H1 (cell line): ENCODE measurements around the gene BOK. TPM values are rescaled to one million over a fixed set of nuclear protein-coding genes. Genes with fewer than 3 reads are reported as not detected.

Experiments
- CTCF ChIA-PET: fragments of 300-600 bp; sonication (Branson Sonifier 250); formaldehyde crosslinking; loops from one replicate; lab custom pipeline; 2021; ENCODE audit not compliant: partially characterized antibody; lab: Charles Lee
- POLR2A ChIA-PET: fragments of 300-600 bp; sonication (Branson Sonifier 250); formaldehyde crosslinking; loops from one replicate; lab custom pipeline; 2021; ENCODE audit warnings: inconsistent platforms; ENCODE audit not compliant: partially characterized antibody; lab: Charles Lee
- DNase-seq, 2 experiments: peaks; one replicate each; pipeline versions ENCODE4 v3.0.0 to v3.0.0-alpha.2; 2010 to 2022; ENCODE audit warnings: low spot score in 2 of 2, low read depth in 1 of 2, mixed read lengths in 1 of 2
- FAIRE-seq: peaks from 2 replicates; lab custom pipeline; 2011; peaks lifted over from hg19 to GRCh38; lab: Jason Lieb, UNC
- H2AFZ ChIP-seq: 2 replicates; pipeline ENCODE4 v1.8.1; 2012; ENCODE audit warnings: low read length, inconsistent platforms
- H2AK5ac ChIP-seq: 2 replicates; pipeline ENCODE4 v1.6.1; 2013; ENCODE audit warnings: low read depth, low read length
- H2BK120ac ChIP-seq: replicated peaks from 2 replicates; pipeline ENCODE3; 2013; ENCODE audit warnings: low read depth, low read length, inconsistent platforms
- H2BK12ac ChIP-seq: 2 replicates; pipeline ENCODE4 v1.6.1; 2013; ENCODE audit warnings: low read depth, low read length
- H2BK15ac ChIP-seq: 2 replicates; pipeline ENCODE4 v1.6.1; 2013; ENCODE audit warnings: low read length
- H2BK20ac ChIP-seq: 2 replicates; pipeline ENCODE4 v1.6.1; 2013; ENCODE audit warnings: low read length
- H2BK5ac ChIP-seq: 2 replicates; pipeline ENCODE4 v1.6.1; 2013; ENCODE audit warnings: low read depth, low read length
- H3K14ac ChIP-seq: 2 replicates; pipeline ENCODE4 v1.6.1; 2013; ENCODE audit warnings: inconsistent platforms; ENCODE audit not compliant: insufficient read length
- H3K18ac ChIP-seq: 2 replicates; pipeline ENCODE4 v1.6.1; 2013; ENCODE audit warnings: low read length; ENCODE audit errors: extremely low read depth
- H3K23ac ChIP-seq: 2 replicates; pipeline ENCODE4 v1.6.1; 2013; ENCODE audit warnings: inconsistent platforms; ENCODE audit not compliant: insufficient read length
- H3K23me2 ChIP-seq: 2 replicates; pipeline ENCODE4 v1.6.1; 2013; ENCODE audit warnings: low read depth, low read length
- H3K27ac ChIP-seq: 2 replicates; pipeline ENCODE4 v1.6.1; 2011; ENCODE audit warnings: low read depth, low read length, inconsistent platforms
- H3K27me3 ChIP-seq, 4 experiments: replicated peaks in 1 of 4; 1 replicate in 1 of 4; 2 replicates in 3 of 4; pipeline versions ENCODE4 v1.6.1 to v1.8.1; 2011 to 2013; ENCODE audit warnings: low read length in 3 of 4, mild to moderate bottlenecking in 3 of 4, inconsistent platforms in 2 of 4, mixed read lengths in 2 of 4, moderate library complexity in 1 of 4; ENCODE audit not compliant: control insufficient read depth in 3 of 4, insufficient read depth in 3 of 4; ENCODE audit errors: extremely low read depth in 1 of 4
- H3K36me3 ChIP-seq, 4 experiments: 2 replicates each; pipeline versions ENCODE4 v1.6.1 to v1.8.1; 2011 to 2013; ENCODE audit warnings: mild to moderate bottlenecking in 4 of 4, low read length in 3 of 4, moderate library complexity in 2 of 4, control low read depth in 1 of 4, inconsistent platforms in 1 of 4; ENCODE audit not compliant: insufficient read depth in 4 of 4, control insufficient read depth in 2 of 4
- H3K4ac ChIP-seq: replicated peaks from 2 replicates; pipeline ENCODE3; 2013; ENCODE audit warnings: low read length, low read depth, mixed read lengths, inconsistent platforms; ENCODE audit not compliant: insufficient read length
- H3K4me1 ChIP-seq, 4 experiments: replicated peaks in 1 of 4; 1 replicate in 1 of 4; 2 replicates in 3 of 4; pipeline versions ENCODE4 v1.6.1 to v1.8.1; 2011 to 2013; ENCODE audit warnings: low read length in 3 of 4, inconsistent platforms in 2 of 4, mixed read lengths in 1 of 4; ENCODE audit not compliant: insufficient read depth in 4 of 4, control insufficient read depth in 3 of 4
- H3K4me2 ChIP-seq, 2 experiments: 2 replicates each; pipeline versions ENCODE4 v1.6.1 to v1.8.1; 2011 to 2013; ENCODE audit warnings: low read depth in 2 of 2, low read length in 2 of 2, control low read depth in 1 of 2, inconsistent platforms in 1 of 2, mild to moderate bottlenecking in 1 of 2; ENCODE audit not compliant: insufficient read depth in 1 of 2
- H3K4me3 ChIP-seq, 4 experiments: fragments of 200-600, 300-600 bp in 1 of 4; sonication (generic), shearing (Covaris generic), sonication (Bioruptor Twin) in 1 of 4; 2 replicates each; pipeline versions ENCODE4 v1.5.1 to v1.8.1; 2011 to 2016; ENCODE audit warnings: low read length in 4 of 4, low read depth in 3 of 4, control low read depth in 2 of 4, inconsistent platforms in 2 of 4, mild to moderate bottlenecking in 2 of 4, mixed read lengths in 1 of 4, moderate library complexity in 1 of 4; ENCODE audit not compliant: insufficient read depth in 2 of 4; ENCODE audit errors: extremely low read depth in 1 of 4
- H3K56ac ChIP-seq: replicated peaks from 2 replicates; pipeline ENCODE3; 2013; ENCODE audit warnings: low read depth, mild to moderate bottlenecking, mixed read lengths, low read length, inconsistent platforms; ENCODE audit not compliant: insufficient read length
- H3K79me1 ChIP-seq: 2 replicates; pipeline ENCODE4 v1.6.1; 2013; ENCODE audit warnings: low read depth, low read length, control low read depth
- H3K79me2 ChIP-seq, 2 experiments: 2 replicates each; pipeline versions ENCODE4 v1.6.1 to v1.8.1; 2012 to 2013; ENCODE audit warnings: low read length in 2 of 2, mild to moderate bottlenecking in 2 of 2, inconsistent platforms in 1 of 2; ENCODE audit not compliant: insufficient read depth in 2 of 2, control insufficient read depth in 1 of 2
- H3K9ac ChIP-seq, 4 experiments: replicated peaks in 1 of 4; 1 replicate in 1 of 4; 2 replicates in 3 of 4; pipeline versions ENCODE4 v1.6.1 to v1.8.1; 2011 to 2013; ENCODE audit warnings: low read depth in 3 of 4, low read length in 3 of 4, control low read depth in 2 of 4, mild to moderate bottlenecking in 2 of 4, moderate library complexity in 2 of 4, inconsistent platforms in 1 of 4; ENCODE audit errors: extremely low read depth in 1 of 4
- H3K9me3 ChIP-seq, 2 experiments: 2 replicates each; pipeline versions ENCODE4 v1.6.1 to v1.8.1; 2012 to 2013; ENCODE audit warnings: mild to moderate bottlenecking in 2 of 2, moderate library complexity in 2 of 2, control low read depth in 1 of 2, inconsistent platforms in 1 of 2, low read depth in 1 of 2, low read length in 1 of 2, mixed read lengths in 1 of 2; ENCODE audit not compliant: insufficient read depth in 2 of 2
- H4K20me1 ChIP-seq, 2 experiments: replicated peaks in 1 of 2; 2 replicates each; pipeline versions ENCODE3 to v1.8.1; 2011 to 2013; ENCODE audit warnings: inconsistent platforms in 2 of 2, low read length in 2 of 2, mild to moderate bottlenecking in 1 of 2; ENCODE audit not compliant: insufficient read depth in 2 of 2, control insufficient read depth in 1 of 2
- H4K5ac ChIP-seq: 2 replicates; pipeline ENCODE4 v1.6.1; 2013; ENCODE audit warnings: low read length, low read depth, mixed read lengths, inconsistent platforms; ENCODE audit not compliant: insufficient read length
- H4K8ac ChIP-seq: 2 replicates; pipeline ENCODE4 v1.8.0; 2013; ENCODE audit warnings: mild to moderate bottlenecking, moderate library complexity, low read length, inconsistent platforms; ENCODE audit not compliant: insufficient read depth; ENCODE audit errors: extremely low read depth
- H4K91ac ChIP-seq: replicated peaks from 2 replicates; pipeline ENCODE3; 2013; ENCODE audit warnings: low read length, mixed read lengths, inconsistent platforms; ENCODE audit not compliant: insufficient read length
- PHF8 ChIP-seq: fragments of 200-600 bp; sonication (generic); conservative IDR thresholded peaks from 2 replicates; pipeline ENCODE4 v1.7.1; 2012; ENCODE audit warnings: low read depth, mild to moderate bottlenecking, inconsistent platforms, low read length, moderate library complexity
- RAD21 ChIP-seq, 2 experiments: IDR thresholded peaks in 1 of 2; conservative IDR thresholded peaks in 1 of 2; 2 replicates each; pipeline ENCODE4 v1.6.1; 2011; ENCODE audit warnings: low read depth in 2 of 2, low read length in 2 of 2, improper control_type of control experiment in 1 of 2, inconsistent platforms in 1 of 2, mild to moderate bottlenecking in 1 of 2, moderate library complexity in 1 of 2
- TBP ChIP-seq: IDR thresholded peaks from 2 replicates; pipeline ENCODE4 v1.6.1; 2011; ENCODE audit warnings: low read depth, low read length, improper control_type of control experiment
- WGBS, 2 experiments: shearing (Covaris generic) in 1 of 2; methylation state at CpG; one replicate each; pipeline versions ENCODE4 v1.1.6 to v1.1.7; 2013 to 2015; ENCODE audit warnings: low lambda C conversion rate in 2 of 2, mixed read lengths in 2 of 2, inconsistent platforms in 1 of 2, low coverage in 1 of 2, missing lambda C conversion rate in 1 of 2; ENCODE audit not compliant: insufficient replicate concordance in 2 of 2, insufficient coverage in 1 of 2, insufficient read length in 1 of 2; ENCODE audit errors: extremely low coverage in 1 of 2, missing lambda C conversion rate in 1 of 2; 5-methylcytosine and 5-hydroxymethylcytosine counted together
- polyA plus RNA-seq, 7 experiments: library from polyadenylated mRNA; depleted of rRNA in 3 of 7; stranded (reverse) in 5 of 7; unstranded in 2 of 7; fragments of >200 nt in 5 of 7; fragments of 200-250 nt in 2 of 7; gene quantifications; 1 replicate in 5 of 7; 2 replicates in 1 of 7; 4 replicates in 1 of 7; pipeline versions ENCODE4 v1.2.1 to v1.2.3, GENCODE V29; 2011 to 2013; ENCODE audit warnings: missing spikeins in 2 of 7, mixed read lengths in 2 of 7
- total RNA-seq: library from RNA; stranded (reverse); fragmentation: NEBNext Ultra II Directional; extraction: Animal tissue kit (Norgen Biotek cat#: 25700); gene quantifications from 2 replicates; pipeline ENCODE4 v1.2.1, GENCODE V29; 2021
- TF ChIP-seq, protein P1 (sequence below), 3 experiments: IDR thresholded peaks; 1 replicate in 2 of 3; 2 replicates in 1 of 3; pipeline versions ENCODE4 v1.5.1 to v1.6.1; 2011; ENCODE audit warnings: low read length in 3 of 3, mild to moderate bottlenecking in 3 of 3, inconsistent platforms in 2 of 3, low read depth in 1 of 3, moderate library complexity in 1 of 3; ENCODE audit not compliant: insufficient read depth in 1 of 3; ENCODE audit errors: control extremely low read depth in 1 of 3

BOK gene
- total and polyA plus RNA-seq, 2 of the 8 experiments (the other 6 are each of a cell fraction or from before 2014, with no cell fraction given), result 33.7 to 37.6 TPM

DNA sequence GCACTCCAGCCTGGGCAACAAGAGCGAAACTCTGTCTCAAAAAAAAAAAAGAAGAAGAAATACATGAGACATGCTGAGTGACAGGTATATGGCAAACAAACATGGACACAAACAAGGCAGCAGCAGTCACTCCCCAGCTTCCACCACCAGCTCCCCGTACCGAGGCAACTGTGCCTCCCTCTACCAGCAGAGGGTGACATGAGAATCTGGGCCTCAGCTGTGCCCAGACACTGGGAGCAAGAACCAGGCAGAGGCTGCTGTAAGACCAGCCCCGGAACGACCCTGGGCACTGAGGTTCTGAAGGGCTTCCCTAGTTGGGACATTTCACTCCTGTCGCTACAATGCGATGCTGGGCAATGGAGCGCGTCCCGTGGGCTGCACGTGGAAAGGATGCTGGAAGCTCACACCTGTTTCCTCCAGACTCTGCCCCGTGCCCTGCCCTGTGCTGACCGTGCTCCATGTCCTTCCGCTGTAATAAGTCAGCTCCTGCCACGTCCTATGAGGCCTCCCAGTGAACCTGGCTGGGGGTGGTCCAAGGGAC is 37.1 kb downstream of the BOK start:
- FAIRE-seq (peak; percentile 13), DNase-seq (no peak)
- H3K14ac ChIP-seq, result no peak overlapping the region
- ChIA-PET POLR2A (no interaction called here), CTCF (interaction anchor here (0.6 to 1.9 kb wide), 19 partner anchors 11 to 495 kb away, joined by 3 to 8 read pairs (median 4); no protein-coding TSS in a partner anchor)
- no peak overlapping the region for H3K4me2 ChIP-seq
- H3K27me3 ChIP-seq, result no peaks in the 10 kb centered on the region
- no peak overlapping the region for H4K5ac ChIP-seq
- peaks cover 0 to 6% (median under 1%) of the 10 kb centered on the region in 4 experiments; a peak in 4 of 8 replicates for H3K36me3 ChIP-seq
- H3K79me2 ChIP-seq, result no peaks in the 10 kb centered on the region
- H4K8ac ChIP-seq, result no peak overlapping the region
- no peaks in the 10 kb centered on the region; the same call in none of the 2 replicates for H3K79me1 ChIP-seq
- no peak overlapping the region for H2AFZ ChIP-seq
- H2BK15ac ChIP-seq, result no peak overlapping the region
- H4K20me1 ChIP-seq, result peaks cover 3 to 11% of the 10 kb centered on the region in 2 experiments
- no peak overlapping the region for H3K9ac ChIP-seq
- no peak overlapping the region for H4K91ac ChIP-seq
- no peak overlapping the region for H3K18ac ChIP-seq
- H3K23me2 ChIP-seq, result no peaks in the 10 kb centered on the region
- no peak overlapping the region for H2BK12ac ChIP-seq
- H3K56ac ChIP-seq, result no peak overlapping the region
- no peaks in the 10 kb centered on the region for H3K4me1 ChIP-seq
- no peaks in the 10 kb centered on the region for H3K9me3 ChIP-seq
- no peak overlapping the region for H3K27ac ChIP-seq
- no peak overlapping the region for H2AK5ac ChIP-seq
- H3K4me3 ChIP-seq, result no peak overlapping the region
- H2BK5ac ChIP-seq, result no peak overlapping the region
- H2BK20ac ChIP-seq, result no peak overlapping the region
- TF ChIP-seq PHF8, result no peak
- TF ChIP-seq, protein P1, sequence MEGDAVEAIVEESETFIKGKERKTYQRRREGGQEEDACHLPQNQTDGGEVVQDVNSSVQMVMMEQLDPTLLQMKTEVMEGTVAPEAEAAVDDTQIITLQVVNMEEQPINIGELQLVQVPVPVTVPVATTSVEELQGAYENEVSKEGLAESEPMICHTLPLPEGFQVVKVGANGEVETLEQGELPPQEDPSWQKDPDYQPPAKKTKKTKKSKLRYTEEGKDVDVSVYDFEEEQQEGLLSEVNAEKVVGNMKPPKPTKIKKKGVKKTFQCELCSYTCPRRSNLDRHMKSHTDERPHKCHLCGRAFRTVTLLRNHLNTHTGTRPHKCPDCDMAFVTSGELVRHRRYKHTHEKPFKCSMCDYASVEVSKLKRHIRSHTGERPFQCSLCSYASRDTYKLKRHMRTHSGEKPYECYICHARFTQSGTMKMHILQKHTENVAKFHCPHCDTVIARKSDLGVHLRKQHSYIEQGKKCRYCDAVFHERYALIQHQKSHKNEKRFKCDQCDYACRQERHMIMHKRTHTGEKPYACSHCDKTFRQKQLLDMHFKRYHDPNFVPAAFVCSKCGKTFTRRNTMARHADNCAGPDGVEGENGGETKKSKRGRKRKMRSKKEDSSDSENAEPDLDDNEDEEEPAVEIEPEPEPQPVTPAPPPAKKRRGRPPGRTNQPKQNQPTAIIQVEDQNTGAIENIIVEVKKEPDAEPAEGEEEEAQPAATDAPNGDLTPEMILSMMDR (IDR thresholded peaks at IDR 0.05; ENCODE audit: control extremely low read depth in 1 of 3, insufficient read depth in 1 of 3, low read depth in 1 of 3, low read length in 3 of 3), result peak; percentile 48 to 74 (median 72)
- TF ChIP-seq TBP, result peak; percentile 38; the same call in 1 of the 2 replicates
- peak; percentile 34 to 57 for TF ChIP-seq RAD21 (IDR thresholded peaks at IDR 0.05 in 1 of 2, conservative IDR thresholded peaks at IDR 0.05 in 1 of 2; ENCODE audit: low read depth in 2 of 2, low read length in 2 of 2)
- 87% methylated on average over 14 of the region's 15 CpGs; no CpG with 5 or more reads in 1 of the 2 experiments for WGBS, 2 experiments
- no peak overlapping the region for H3K4ac ChIP-seq
- H3K23ac ChIP-seq, result no peak overlapping the region
- H2BK120ac ChIP-seq, result no peak overlapping the region
